ENCODE results near the gene TIMP3. TPM values are rescaled to one million over a fixed set of nuclear protein-coding genes. Genes with fewer than 3 reads are reported as not detected.
"Not testable (repeated sequence)": the region's sequence is repeated elsewhere in the genome, so short reads cannot be mapped to it uniquely, and the experiment has no call there.

Gene TIMP3
- polyA plus RNA-seq, 3 donors = 120 to 146 (median 137) TPM

DNA sequence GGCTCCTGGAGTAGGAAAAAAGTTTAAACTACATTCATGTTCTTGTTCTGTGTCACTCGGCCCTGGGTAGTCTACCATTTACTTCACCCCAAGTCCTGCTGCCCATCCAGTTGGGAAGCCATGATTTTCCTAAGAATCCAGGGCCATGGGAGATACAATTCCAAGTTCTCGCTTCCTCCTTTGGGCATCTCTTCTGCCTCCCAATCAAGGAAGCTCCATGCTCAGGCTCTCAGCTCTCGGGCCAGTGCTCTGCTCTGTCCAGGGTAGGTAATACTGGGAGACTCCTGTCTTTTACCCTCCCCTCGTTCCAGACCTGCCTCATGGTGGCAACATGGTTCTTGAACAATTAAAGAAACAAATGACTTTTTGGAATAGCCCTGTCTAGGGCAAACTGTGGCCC is 60.6 kb downstream of the TIMP3 start:
- no peak for DNase-seq (ENCODE audit: extremely low read depth in 1 of 11, low read depth in 9 of 11, low spot score in 4 of 11)

DNA sequence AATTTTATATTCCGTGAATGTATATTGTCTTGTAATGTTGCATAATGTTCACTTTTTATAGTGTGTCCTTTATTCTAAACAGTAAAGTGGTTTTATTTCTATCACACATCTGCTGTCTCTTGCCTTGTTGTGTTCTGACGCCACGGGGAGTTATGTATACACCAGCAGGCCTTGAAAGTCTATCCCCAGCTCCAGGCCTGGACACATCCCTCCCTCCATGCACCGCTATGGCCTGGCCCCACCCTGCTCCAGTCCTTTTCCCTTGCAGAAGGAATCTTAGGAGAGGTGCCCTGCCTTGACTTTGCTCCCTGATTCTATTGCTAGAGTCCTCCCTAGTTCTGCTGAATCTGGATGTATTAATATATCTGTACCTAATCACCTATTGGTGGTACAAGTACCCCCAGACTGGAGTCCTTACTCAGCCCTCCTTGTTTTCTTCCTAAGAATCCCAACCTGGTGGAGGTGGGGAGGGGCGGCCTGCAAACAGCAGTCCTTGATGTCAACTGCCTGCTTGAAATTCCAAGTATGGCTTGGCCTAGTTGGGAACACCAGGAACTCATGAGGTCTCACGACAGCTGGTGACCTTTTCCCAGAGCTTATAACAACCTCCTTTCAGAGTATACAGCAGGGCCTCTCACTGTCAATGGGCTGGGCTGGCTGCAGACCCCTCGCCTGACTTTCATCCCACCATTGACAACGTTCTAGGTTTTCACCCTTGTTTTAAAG is 61.6 kb downstream of the TIMP3 start:
- no peak for DNase-seq (ENCODE audit: extremely low read depth in 1 of 11, low read depth in 9 of 11, low spot score in 4 of 11)

DNA sequence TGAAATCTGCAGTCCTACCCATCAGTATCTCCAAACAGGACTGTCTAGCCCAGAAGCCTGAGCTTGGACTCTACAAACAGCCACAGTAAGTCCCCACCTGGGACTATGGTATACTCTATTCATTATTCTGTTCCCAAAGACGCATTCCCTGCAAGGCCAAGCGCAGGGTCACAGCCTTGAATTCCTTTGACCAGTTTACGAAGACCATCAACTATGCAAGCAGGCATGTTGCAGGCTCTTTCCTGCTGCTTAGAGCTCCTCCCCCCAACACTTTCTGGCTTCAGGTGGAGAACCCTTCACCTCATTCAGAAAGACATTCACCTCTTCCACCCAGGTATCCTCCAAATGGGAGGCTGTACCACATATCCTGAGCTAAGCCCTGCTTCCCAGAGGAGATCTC is 62.5 kb downstream of the TIMP3 start:
- DNase-seq (ENCODE audit: extremely low read depth in 1 of 11, low read depth in 9 of 11, low spot score in 4 of 11) = no peak

DNA sequence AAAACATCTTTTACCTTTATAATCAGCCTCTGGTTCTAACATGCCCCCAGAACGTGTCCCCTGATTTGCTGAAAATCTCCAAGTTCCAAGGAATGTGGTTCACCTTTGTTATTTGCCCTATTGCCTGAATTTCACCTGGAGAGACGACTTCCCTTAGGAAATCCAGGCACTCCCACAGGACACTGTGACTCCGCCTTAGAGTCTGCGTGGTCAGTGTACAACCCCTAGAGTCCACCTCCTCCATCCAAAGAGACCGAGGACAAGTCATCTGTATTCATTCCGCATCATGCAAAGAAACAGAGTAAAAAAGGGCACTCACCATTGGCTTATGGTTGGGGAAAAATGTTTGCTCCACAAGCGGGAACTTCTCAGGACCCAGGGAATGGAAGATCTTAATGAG is 63.1 kb downstream of the TIMP3 start:
- no peak for DNase-seq (ENCODE audit: extremely low read depth in 1 of 11, low read depth in 9 of 11, low spot score in 4 of 11)

DNA sequence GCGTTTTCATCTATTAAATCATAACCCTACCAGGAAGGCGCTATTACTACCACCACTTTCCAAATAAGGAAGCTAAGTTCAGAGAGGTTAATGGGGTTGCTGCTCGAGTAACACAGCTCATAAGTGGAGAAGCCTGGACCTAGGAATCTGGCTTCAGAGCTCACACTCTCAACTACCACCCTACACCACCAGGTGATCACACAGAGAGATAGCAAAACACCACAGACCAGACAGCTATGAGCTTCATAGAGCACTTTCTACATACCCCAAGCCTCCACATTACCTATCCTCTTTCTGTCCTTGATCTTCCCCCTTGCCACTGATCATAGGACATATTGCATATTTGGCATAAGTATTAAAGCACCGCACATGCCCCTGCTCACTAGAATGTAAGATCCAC is 65.4 kb downstream of the TIMP3 start:
- no peak for DNase-seq (ENCODE audit: extremely low read depth in 1 of 11, low read depth in 9 of 11, low spot score in 4 of 11)

DNA sequence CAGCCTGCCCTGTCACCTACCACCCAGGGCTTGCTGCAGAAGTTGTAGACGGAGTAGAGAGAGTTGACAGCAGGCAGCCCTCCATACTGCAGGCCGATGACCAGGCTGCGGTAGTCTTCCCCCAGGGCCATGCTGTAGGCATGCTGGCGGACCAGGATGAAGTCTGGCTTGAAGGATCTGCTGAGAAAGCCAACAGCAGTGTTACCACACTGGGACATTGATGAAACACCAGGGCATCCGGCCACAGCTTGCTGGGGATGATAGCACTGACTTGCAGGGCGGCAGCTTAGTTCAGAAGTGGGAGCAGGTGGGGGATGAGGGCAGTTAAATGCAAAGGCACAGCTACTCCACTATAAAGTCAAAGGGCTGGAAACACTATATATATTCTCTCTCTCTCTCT is 67.4 kb downstream of the TIMP3 start:
- DNase-seq (ENCODE audit: extremely low read depth in 1 of 11, low read depth in 9 of 11, low spot score in 4 of 11) = no peak

DNA sequence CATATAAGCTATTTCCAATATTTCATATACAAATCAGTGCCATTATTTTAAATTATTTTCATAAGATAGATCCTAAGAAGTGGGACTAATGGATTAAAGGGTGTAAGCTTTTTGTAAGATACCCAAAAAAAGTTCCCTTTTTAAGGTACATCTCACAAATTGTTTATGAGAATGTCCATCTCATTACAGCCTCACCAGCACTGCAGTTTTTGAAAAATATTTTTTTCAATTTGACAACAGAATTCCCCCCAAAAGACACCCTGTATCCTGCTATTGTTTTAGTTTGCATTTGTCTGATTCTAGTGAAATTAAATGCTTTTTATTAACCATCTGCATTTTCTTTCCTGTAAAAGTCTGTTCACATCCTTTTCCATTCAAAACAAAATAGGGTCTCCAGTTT is 69.0 kb downstream of the TIMP3 start:
- DNase-seq (ENCODE audit: extremely low read depth in 1 of 11, low read depth in 9 of 11, low spot score in 4 of 11) = no peak

DNA sequence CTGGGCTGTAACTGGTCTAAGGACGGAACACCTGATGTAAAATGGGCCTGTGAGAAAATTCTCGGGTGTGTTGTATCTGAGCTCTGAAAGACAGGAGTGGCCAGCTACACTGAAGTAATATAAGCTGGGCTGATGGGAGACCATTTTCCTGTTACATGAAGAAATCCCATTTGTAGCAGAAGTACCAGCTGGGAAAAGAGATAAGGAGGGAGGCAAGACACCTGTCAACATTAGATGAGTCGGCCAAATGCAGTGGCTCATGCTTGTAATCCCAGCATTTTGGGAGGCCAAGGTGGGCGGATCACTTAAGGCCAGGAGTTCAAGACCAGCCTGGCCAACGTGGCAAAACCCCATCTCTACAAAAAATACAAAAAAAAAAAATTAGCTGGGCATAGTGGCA is 72.1 kb downstream of the TIMP3 start:
- DNase-seq (ENCODE audit: extremely low read depth in 1 of 11, low read depth in 9 of 11, low spot score in 4 of 11) = not testable (repeated sequence)

DNA sequence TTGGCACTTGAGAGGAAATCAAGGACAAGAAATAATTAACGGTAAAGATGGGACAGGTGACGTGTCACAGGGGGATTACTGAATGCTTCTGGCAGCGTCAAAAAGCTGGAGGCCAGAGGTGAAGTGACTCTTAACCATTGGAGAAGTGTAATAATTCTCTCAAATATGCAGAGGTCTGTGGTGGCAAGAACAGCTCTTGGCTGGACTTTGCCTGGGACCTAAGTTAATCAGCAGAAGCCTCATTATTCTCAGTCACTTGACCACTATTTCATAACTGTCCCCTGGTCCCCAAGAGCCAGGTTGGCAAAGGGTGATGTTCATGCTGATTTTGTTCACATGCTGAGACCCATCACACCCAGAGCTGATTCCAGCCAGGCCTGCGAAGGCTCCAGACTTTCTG is 72.9 kb downstream of the TIMP3 start:
- DNase-seq (ENCODE audit: extremely low read depth in 1 of 11, low read depth in 9 of 11, low spot score in 4 of 11) = no peak

DNA sequence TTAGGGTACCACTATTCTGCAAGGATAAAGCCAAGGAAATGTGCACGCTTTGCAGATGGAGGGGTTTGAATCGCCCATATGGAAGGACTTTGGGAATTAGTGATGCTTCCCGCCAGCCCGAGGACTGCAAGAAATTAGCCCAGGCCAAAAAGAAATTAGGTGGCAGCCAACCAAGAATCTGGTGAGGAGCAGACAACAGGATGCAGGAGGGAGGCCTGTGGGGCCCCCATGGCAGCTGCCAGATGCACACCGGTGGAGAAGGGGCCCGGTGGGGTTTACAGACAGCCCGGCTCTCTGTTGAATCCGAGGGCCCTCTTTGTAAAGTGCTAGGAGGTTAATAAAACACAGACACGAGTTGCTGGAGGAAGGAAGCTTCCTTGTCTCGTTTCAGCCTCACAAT is 73.5 kb downstream of the TIMP3 start:
- no peak for DNase-seq (ENCODE audit: extremely low read depth in 1 of 11, low read depth in 9 of 11, low spot score in 4 of 11)

DNA sequence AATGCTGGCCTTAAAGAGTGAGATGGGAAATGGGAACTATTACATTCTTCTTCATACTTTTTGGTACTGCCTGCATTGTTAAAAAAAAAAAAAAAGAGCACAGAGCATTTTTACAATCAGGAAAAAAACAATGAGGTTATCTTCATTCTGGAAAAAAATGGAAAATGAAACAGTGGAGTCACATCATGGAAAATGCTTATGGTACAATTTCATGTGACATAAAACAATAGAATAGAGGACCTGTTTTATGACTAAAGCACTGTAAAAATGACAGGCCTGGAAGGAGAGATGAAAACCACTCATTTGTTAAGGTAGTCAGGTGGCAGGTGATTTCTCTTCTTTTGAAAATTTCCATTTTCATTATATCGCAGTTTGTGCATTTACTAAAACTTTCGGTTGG is 75.0 kb downstream of the TIMP3 start:
- no peak for DNase-seq (ENCODE audit: extremely low read depth in 1 of 11, low read depth in 9 of 11, low spot score in 4 of 11)

DNA sequence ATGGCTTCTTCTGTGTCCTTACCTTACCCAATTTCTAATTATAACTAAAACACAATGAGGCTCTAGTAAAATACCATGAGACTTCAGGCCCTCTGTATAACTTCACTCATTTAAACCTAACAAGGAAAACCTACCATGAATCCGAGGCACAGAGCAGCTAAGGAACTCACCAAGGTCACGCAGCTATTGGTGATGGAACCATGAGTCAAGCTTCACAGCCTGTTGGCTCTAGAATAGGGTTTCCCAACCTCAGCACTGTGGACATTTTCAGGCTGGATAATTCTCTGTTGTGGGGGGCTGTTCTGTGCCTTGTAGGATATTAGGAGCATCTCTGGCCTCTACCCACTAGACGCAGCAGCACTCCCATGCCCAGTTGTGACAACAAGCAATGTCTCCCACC is 75.7 kb downstream of the TIMP3 start:
- DNase-seq (ENCODE audit: extremely low read depth in 1 of 11, low read depth in 9 of 11, low spot score in 4 of 11) = no peak

DNA sequence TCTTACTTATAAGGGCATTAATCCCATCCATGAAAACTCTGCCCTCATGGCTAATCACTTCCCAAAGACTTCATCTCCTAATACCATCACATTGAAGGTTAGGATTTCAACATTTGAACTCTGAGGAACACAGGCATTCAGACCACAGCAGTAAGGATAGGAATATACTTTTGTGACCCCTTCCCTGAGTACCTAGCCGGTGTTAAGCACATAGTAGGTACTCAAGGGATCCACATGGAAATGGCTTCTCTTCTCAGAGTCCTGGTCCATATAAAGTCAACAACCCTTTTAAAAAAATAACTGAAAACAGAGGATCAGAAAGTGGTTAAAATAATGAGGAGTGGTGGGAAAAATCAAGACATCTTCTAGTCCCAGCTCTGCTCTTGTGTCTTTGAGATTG is 78.0 kb downstream of the TIMP3 start:
- no peak for DNase-seq (ENCODE audit: extremely low read depth in 1 of 11, low read depth in 9 of 11, low spot score in 4 of 11)

DNA sequence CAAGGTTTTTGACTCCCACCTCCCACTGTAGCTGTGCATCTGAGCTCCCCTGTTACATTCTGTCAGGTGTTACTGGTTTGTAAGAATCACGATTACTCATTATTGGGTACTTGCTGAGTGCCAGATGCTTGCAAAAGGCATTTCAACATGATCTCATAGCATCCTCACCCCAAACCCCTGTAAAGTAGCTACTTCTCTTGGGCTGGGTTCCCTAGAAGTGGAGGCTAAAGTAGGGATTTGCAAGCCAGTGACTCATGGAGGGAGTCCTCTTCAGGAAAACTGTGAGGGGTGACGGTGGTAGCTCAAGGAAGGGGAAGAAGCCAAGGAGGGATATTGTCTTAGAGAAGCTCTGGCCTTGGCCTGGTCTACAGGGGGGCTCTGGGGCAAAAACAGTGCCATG is 78.6 kb downstream of the TIMP3 start:
- DNase-seq (ENCODE audit: extremely low read depth in 1 of 11, low read depth in 9 of 11, low spot score in 4 of 11) = no peak

DNA sequence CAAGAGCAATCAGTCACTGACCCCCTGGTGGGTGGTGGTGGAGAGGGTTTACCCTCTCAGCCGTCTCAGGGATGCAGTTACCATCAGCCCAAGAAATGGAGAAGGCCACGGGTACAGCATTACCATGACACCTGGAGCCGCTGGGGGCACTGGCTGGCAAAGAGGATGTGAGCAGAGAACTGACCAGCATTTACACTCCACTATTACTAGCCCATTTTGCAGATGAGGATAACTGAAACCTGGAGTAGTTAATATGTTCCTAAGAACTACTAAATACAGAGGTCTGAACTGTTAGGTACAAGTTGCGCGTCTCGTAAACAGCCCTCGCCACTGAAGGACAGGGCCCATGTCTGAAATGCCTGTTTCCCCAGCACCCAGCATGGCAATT is 79.0 kb downstream of the TIMP3 start:
- no peak for DNase-seq (ENCODE audit: extremely low read depth in 1 of 11, low read depth in 9 of 11, low spot score in 4 of 11)

DNA sequence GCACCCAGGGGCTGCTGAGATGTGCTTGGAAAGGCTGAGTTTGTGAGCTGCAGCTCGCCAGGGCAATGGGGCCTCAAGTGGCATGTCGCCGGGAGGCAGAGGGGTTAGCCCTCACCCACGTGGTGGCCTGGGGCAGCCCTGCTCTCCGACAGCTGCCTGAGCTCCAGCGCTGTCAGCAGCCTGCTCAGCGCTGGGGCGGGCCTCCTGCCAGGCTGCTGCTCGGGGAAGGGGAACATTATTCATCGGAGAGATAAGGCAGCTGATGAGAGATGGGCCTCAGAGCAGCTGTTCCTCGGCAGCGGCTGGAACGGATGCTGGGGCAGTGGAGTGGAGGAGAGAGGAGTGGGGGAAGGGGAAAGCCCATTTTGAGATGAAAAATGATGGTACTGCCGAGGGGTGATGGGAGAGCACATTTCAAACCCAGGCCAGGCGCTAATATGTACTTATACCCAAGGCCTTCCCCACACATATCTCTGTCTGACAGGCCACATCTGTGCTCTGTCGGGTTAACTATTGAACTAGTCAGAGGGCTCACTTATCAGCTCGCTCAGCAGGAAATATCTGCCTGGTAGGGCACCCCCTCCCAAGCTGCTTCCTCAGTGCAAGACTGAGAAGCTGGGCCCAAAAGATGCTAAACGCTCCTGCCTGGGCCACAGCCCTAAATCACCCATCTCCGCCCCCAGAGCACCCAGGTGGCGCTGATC is 79.5 kb downstream of the TIMP3 start:
- DNase-seq (ENCODE audit: extremely low read depth in 1 of 11, low read depth in 9 of 11, low spot score in 4 of 11) = peak; percentile 71 to 87 (median 83)

DNA sequence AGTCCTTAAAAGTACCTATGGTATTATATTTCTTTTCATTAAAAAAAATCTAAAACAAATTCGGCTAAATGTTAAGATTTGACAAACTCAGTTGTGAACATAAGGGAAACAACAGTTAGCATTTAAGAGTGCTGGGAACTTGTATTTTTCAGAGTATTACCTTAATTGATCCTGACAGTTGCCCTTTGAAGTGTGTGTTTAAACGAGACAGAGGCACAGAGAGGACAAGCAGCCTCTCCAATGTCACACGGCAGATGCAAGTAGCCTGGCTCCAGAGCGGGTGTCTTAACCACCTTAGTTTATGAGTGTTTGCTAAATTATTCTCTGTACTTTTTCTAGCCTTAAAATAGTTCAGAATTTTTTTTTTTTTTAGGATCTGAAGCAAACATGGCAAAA is 80.9 kb downstream of the TIMP3 start:
- no peak for DNase-seq (ENCODE audit: extremely low read depth in 1 of 11, low read depth in 9 of 11, low spot score in 4 of 11)

DNA sequence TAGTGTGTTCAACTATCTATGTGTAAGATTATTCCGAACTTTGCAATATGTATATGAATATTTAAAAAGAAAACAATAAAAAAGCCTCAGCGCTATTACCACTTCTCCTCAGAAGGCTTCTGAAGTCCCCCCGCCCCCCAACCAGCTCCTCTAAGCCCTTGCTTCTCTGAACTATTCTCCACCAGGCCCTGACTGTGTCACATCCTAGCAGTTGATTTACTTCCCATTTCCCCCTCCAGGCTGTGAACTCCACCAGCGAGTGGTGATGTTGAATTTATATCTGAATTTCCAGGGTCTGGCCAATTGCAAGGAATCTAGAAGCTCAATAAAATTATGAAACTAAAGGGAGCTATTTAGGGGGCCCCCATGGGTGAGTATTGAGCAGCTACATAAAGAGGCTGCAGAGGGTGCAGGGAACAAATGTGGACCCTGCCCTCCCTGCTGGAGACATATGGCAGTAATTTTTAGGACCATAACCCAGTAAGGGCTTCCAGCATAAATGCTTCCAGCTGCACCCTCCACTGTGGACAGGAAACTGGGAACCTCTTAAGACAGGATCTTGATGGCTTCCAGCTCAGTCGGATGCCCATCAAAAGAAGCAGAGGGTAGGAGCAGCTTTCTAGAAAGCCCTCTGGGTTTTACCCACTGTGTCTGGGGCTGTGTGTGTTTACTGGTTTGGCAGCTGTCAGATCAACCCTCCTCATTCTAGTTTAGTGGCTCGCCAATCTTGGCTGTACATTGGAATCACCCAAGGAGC is 81.4 kb downstream of the TIMP3 start:
- DNase-seq (ENCODE audit: extremely low read depth in 1 of 11, low read depth in 9 of 11, low spot score in 4 of 11) = peak in 3 of 11 donors; percentile 24 to 43 (median 33)

DNA sequence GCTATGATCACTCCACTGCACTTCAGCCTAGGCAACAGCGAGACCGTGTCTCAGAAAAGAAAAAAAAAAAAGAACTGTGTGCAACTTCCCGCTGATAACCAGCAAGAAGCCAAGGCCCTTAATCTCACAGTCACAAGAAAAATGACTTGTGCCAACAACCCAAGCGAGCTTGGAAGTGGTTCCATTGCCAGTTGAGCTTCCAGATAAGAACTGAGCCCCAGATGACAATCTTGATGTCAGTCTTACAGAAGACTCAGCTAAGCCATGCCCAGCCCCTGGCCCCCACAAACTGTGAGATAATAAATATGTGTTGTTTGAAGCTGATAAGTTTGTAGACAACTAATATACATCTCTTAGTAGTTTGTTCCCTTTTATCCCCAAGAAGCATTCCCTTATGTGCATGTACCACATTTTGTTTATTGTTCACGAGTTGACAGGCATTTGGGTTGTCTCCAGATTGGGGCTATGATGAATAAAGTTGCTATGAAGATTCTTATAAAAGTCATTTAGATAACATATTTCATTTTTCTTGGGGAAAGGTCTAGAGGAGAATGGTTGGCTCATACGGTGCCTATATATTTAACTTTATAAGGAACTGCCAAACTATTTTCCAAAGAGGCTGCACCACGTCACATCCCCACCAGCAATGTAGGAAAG is 85.9 kb downstream of the TIMP3 start:
- DNase-seq (ENCODE audit: extremely low read depth in 1 of 11, low read depth in 9 of 11, low spot score in 4 of 11) = no peak

DNA sequence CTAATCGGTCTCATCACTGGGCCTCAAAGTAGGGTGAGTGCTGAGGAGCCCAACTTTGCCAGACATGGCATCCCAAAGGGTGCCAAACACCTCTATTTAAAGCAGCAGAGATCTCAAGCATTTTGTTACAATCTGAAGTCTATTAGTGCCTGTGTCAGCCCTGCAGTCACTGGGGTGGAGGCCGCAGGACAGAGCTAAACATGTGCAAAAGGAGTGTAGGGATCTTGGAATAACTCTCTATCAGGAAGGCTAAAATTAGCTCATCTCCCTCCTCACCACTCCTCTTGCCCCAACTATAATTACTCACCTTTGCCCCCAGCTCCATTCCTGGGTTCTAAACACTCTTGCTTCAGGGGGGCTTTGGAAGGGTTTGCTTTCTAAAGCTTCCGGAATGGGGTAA is 87.5 kb downstream of the TIMP3 start:
- DNase-seq (ENCODE audit: extremely low read depth in 1 of 11, low read depth in 9 of 11, low spot score in 4 of 11) = no peak
